Measurements from ENCODE around the gene NFIX. TPM values are rescaled to one million over a fixed set of nuclear protein-coding genes. Genes with fewer than 3 reads are reported as not detected.

The NFIX gene
- total and polyA plus RNA-seq, 9 of the 15 experiments (the other 6 are each of a cell fraction or from before 2014, with no cell fraction given) = 0.28 to 26.8 (median 5.4) TPM

GRCh38 chr19:12945479-12946091 is 49.7 kb upstream of the NFIX start, which contains the start of gene RAD23A (continued):
- TF ChIP-seq ZNF589 (CRISPR knock-in tag; IDR thresholded peaks at IDR 0.05; ENCODE audit: low read depth) (peak; percentile 65), ID3 (CRISPR knock-in tag; IDR thresholded peaks at IDR 0.05) (no peak), ID3 (tag; IDR thresholded peaks at IDR 0.05) (no peak), PHF20 (IDR thresholded peaks at IDR 0.05; ENCODE audit: partially characterized antibody) (peak; percentile 80), SP2 (IDR thresholded peaks at IDR 0.05; ENCODE audit: extremely low read depth, low read depth, low read length, poor library complexity, severe bottlenecking) (no peak), ATF1 (CRISPR knock-in tag; IDR thresholded peaks at IDR 0.05) (peak; percentile 88), ATF1 (tag; IDR thresholded peaks at IDR 0.05) (peak; percentile 100), CEBPG (CRISPR knock-in tag; IDR thresholded peaks at IDR 0.05) (peak; percentile 55; the same call in 1 of the 2 replicates), CEBPG (tag; conservative IDR thresholded peaks at IDR 0.05 in 1 of 2, IDR thresholded peaks at IDR 0.05 in 1 of 2) (no peak), KLF1 (tag; IDR thresholded peaks at IDR 0.05) (no peak), GMEB1 (CRISPR knock-in tag; IDR thresholded peaks at IDR 0.05) (peak; percentile 90), ZNF431 (CRISPR knock-in tag; IDR thresholded peaks at IDR 0.05) (0 out of 2 replicates have a peak, but pooled peaks have one; percentile 32), BCL6 (CRISPR knock-in tag; IDR thresholded peaks at IDR 0.05) (peak; percentile 48; the same call in 1 of the 2 replicates), ZNF174 (CRISPR knock-in tag; IDR thresholded peaks at IDR 0.05) (no peak), NRF1 (conservative IDR thresholded peaks at IDR 0.05 in 1 of 2, IDR thresholded peaks at IDR 0.05 in 1 of 2) (peak; percentile 99), MECOM (CRISPR knock-in tag; IDR thresholded peaks at IDR 0.05) (no peak), BRF2 (IDR thresholded peaks at IDR 0.05; ENCODE audit: borderline replicate concordance, insufficient read depth, insufficient read length) (no peak), BCLAF1 (IDR thresholded peaks at IDR 0.05; ENCODE audit: borderline replicate concordance in 1 of 2, control insufficient read depth in 1 of 2, low read depth in 2 of 2, low read length in 1 of 2) (peak in 1 of 2 experiments; percentile 32; a peak in 2 of 4 replicates), DACH1 (IDR thresholded peaks at IDR 0.05; ENCODE audit: partially characterized antibody) (no peak), ZNF561 (CRISPR knock-in tag; conservative IDR thresholded peaks at IDR 0.05) (0 out of 2 replicates have a peak, but pooled peaks have one; percentile 2), TEAD4 (IDR thresholded peaks at IDR 0.05; ENCODE audit: low read length) (peak; percentile 71), TEAD4 (CRISPR knock-in tag; IDR thresholded peaks at IDR 0.05; ENCODE audit: borderline replicate concordance) (no peak), SUPT5H (IDR thresholded peaks at IDR 0.05) (peak; percentile 86)
